HCT116 (cell line): ENCODE results near the gene PNLIPRP3. TPM values are rescaled to one million over a fixed set of nuclear protein-coding genes. Genes with fewer than 3 reads are reported as not detected.

Experiments used
- ATAC-seq: fragments of 200-7000 bp; cut with Tn5 transposase; 2 replicates; pipeline ENCODE4 v1.9.1; 2020; ENCODE audit warnings: mild to moderate bottlenecking, moderate library complexity
- BruUV-seq: library from RNA; stranded (reverse); fragments of 400-500 nt; replicated peaks from 2 replicates; lab custom pipeline; 2021; lab: Mats Ljungman, UMichigan
- CTCF ChIA-PET: fragments of 300-600 bp; sonication (Branson Sonifier 250); formaldehyde crosslinking; loops from one replicate; lab custom pipeline; 2021; ENCODE audit warnings: antibody characterized with exemption; lab: Charles Lee
- POLR2A ChIA-PET: fragments of 300-600, 350-600 bp; sonication (Branson Sonifier 250); formaldehyde crosslinking; loops from one replicate; lab custom pipeline; 2021; ENCODE audit warnings: antibody characterized with exemption; lab: Charles Lee
- RAD21 ChIA-PET, 2 experiments: fragments of 300-600 bp; sonication (Branson Sonifier 250); formaldehyde crosslinking; loops; one replicate each; lab custom pipeline; 2023; ENCODE audit warnings: low total read pairs in 2 of 2; ENCODE audit not compliant: uncharacterized antibody in 2 of 2, unreplicated experiment in 2 of 2, low non-redundant PET in 1 of 2; lab: Charles Lee
- DNase-seq: peaks from one replicate; pipeline ENCODE4 v3.0.0-alpha.2; 2010; ENCODE audit warnings: low read depth, low spot score
- H2AFZ ChIP-seq: fragments of 200-600 bp; shearing (Covaris generic), sonication (generic); 2 replicates; pipeline ENCODE4 v1.6.1; 2017; ENCODE audit warnings: low read depth, mixed run types, mixed read lengths, antibody characterized with exemption, low read length; ENCODE audit not compliant: poor library complexity, severe bottlenecking
- H3K27ac ChIP-seq: 2 replicates; pipeline ENCODE4 v1.5.1; 2012; ENCODE audit warnings: low read depth, low read length
- H3K27me3 ChIP-seq: fragments of 200-600 bp; sonication (generic); 2 replicates; pipeline ENCODE4 v1.6.1; 2016; ENCODE audit warnings: mixed run types, low read length, mixed read lengths; ENCODE audit not compliant: insufficient read depth
- H3K36me3 ChIP-seq, 2 experiments: fragments of 200-500 bp in 1 of 2; fragments of 200-600 bp in 1 of 2; sonication (Bioruptor generic) in 1 of 2; sonication (generic) in 1 of 2; 2 replicates each; pipeline versions ENCODE4 v1.5.1 to v1.6.1; 2014 to 2016; ENCODE audit warnings: low read length in 2 of 2, inconsistent platforms in 1 of 2, mixed read lengths in 1 of 2, mixed run types in 1 of 2; ENCODE audit not compliant: insufficient read depth in 2 of 2, control insufficient read depth in 1 of 2
- H3K4me1 ChIP-seq, 2 experiments: fragments of 200-600 bp in 1 of 2; sonication (generic) in 1 of 2; 2 replicates each; pipeline versions ENCODE4 v1.5.1 to v1.6.1; 2012 to 2017; ENCODE audit warnings: low read length in 2 of 2, inconsistent platforms in 1 of 2, mild to moderate bottlenecking in 1 of 2, mixed read lengths in 1 of 2, mixed run types in 1 of 2, moderate library complexity in 1 of 2; ENCODE audit not compliant: insufficient read depth in 2 of 2, control insufficient read depth in 1 of 2
- H3K4me2 ChIP-seq: fragments of 200-600 bp; sonication (generic); 2 replicates; pipeline ENCODE4 v1.6.1; 2017; ENCODE audit warnings: mixed run types, low read length, mixed read lengths
- H3K4me3 ChIP-seq, 2 experiments: fragments of 200-600 bp in 1 of 2; sonication (generic) in 1 of 2; replicated peaks in 1 of 2; 2 replicates each; pipeline ENCODE4 v1.5.1; 2011 to 2016; ENCODE audit warnings: low read length in 2 of 2, control low read depth in 1 of 2, low read depth in 1 of 2, mild to moderate bottlenecking in 1 of 2, mixed read lengths in 1 of 2, mixed run types in 1 of 2
- H3K79me2 ChIP-seq: fragments of 200-600 bp; sonication (generic); 2 replicates; pipeline ENCODE4 v1.6.1; 2017; ENCODE audit warnings: mild to moderate bottlenecking, mixed run types, low read length, moderate library complexity, mixed read lengths; ENCODE audit not compliant: insufficient read depth
- H3K9ac ChIP-seq: fragments of 200-600 bp; sonication (generic); 2 replicates; pipeline ENCODE4 v1.6.1; 2016; ENCODE audit warnings: low read length, mixed read lengths
- H3K9me2 ChIP-seq: fragments of 200-600 bp; sonication (generic), shearing (Covaris generic); 2 replicates; pipeline ENCODE4 v1.6.1; 2017; ENCODE audit warnings: mixed run types, mild to moderate bottlenecking, moderate library complexity; ENCODE audit not compliant: insufficient read depth
- H3K9me3 ChIP-seq, 2 experiments: fragments of 200-500 bp in 1 of 2; fragments of 200-600 bp in 1 of 2; sonication (Bioruptor generic) in 1 of 2; sonication (generic) in 1 of 2; 2 replicates each; pipeline ENCODE4 v1.6.1; 2014 to 2017; ENCODE audit warnings: low read length in 2 of 2, mixed read lengths in 2 of 2, inconsistent platforms in 1 of 2, low read depth in 1 of 2, mild to moderate bottlenecking in 1 of 2, mixed run types in 1 of 2, moderate library complexity in 1 of 2; ENCODE audit not compliant: control insufficient read depth in 1 of 2, insufficient read depth in 1 of 2
- H4K20me1 ChIP-seq: fragments of 200-600 bp; sonication (generic), shearing (Covaris generic); 2 replicates; pipeline ENCODE4 v1.6.1; 2017; ENCODE audit warnings: mixed run types, mild to moderate bottlenecking, moderate library complexity; ENCODE audit not compliant: insufficient read depth
- ATF3 ChIP-seq: IDR thresholded peaks from 2 replicates; pipeline ENCODE4 v1.6.1; 2012
- CBX3 ChIP-seq: IDR thresholded peaks from 2 replicates; pipeline ENCODE4 v1.6.1; 2012; ENCODE audit warnings: low read depth
- CTCF ChIP-seq, 3 experiments: fragments of 200-600 bp in 1 of 3; sonication (generic) in 1 of 3; IDR thresholded peaks in 2 of 3; conservative IDR thresholded peaks in 1 of 3; 2 replicates each; pipeline ENCODE4 v1.5.1; 2012 to 2017; ENCODE audit warnings: low read depth in 2 of 3, low read length in 2 of 3, antibody characterized with exemption in 1 of 3, borderline replicate concordance in 1 of 3, control low read depth in 1 of 3, mild to moderate bottlenecking in 1 of 3, mixed read lengths in 1 of 3, mixed run types in 1 of 3, moderate library complexity in 1 of 3; ENCODE audit not compliant: insufficient read depth in 1 of 3
- EGR1 ChIP-seq: IDR thresholded peaks from 2 replicates; pipeline ENCODE4 v1.6.1; 2012; ENCODE audit warnings: low read depth
- ELF1 ChIP-seq: IDR thresholded peaks from 2 replicates; pipeline ENCODE4 v1.6.1; 2012; ENCODE audit warnings: low read depth, borderline replicate concordance
- EZH2 ChIP-seq: fragments of 200-600 bp; sonication (generic); IDR thresholded peaks from 2 replicates; pipeline ENCODE4 v1.6.1; 2017; ENCODE audit warnings: antibody characterized with exemption, mixed run types
- FOSL1 ChIP-seq: IDR thresholded peaks from 2 replicates; pipeline ENCODE4 v1.6.1; 2012; ENCODE audit warnings: low read depth
- POLR2AphosphoS5 ChIP-seq: IDR thresholded peaks from 2 replicates; pipeline ENCODE4 v1.6.1; 2011; ENCODE audit warnings: mild to moderate bottlenecking, low read depth, low read length, moderate library complexity
- RAD21 ChIP-seq: IDR thresholded peaks from 2 replicates; pipeline ENCODE4 v1.6.1; 2012; ENCODE audit warnings: low read depth, mild to moderate bottlenecking
- SIN3A ChIP-seq: IDR thresholded peaks from 2 replicates; pipeline ENCODE4 v1.6.1; 2012; ENCODE audit warnings: low read depth
- SP1 ChIP-seq: IDR thresholded peaks from 2 replicates; pipeline ENCODE4 v1.6.1; 2012; ENCODE audit warnings: low read depth
- SRF ChIP-seq: IDR thresholded peaks from 2 replicates; pipeline ENCODE4 v1.6.1; 2012; ENCODE audit warnings: low read depth
- TCF7L2 ChIP-seq: IDR thresholded peaks from 2 replicates; pipeline ENCODE4 v1.7.0; 2011; ENCODE audit warnings: borderline replicate concordance, inconsistent platforms; ENCODE audit not compliant: insufficient read depth, insufficient read length; ENCODE audit errors: extremely low read depth
- YY1 ChIP-seq: IDR thresholded peaks from 2 replicates; pipeline ENCODE4 v1.6.1; 2011; ENCODE audit warnings: low read length, low read depth, moderate library complexity, mild to moderate bottlenecking; ENCODE audit not compliant: insufficient replicate concordance; ENCODE audit errors: extremely low read depth
- ZBTB33 ChIP-seq: IDR thresholded peaks from 2 replicates; pipeline ENCODE4 v1.6.1; 2011; ENCODE audit warnings: mild to moderate bottlenecking, low read length, moderate library complexity; ENCODE audit not compliant: insufficient replicate concordance; ENCODE audit errors: extremely low read depth
- ZNF274 ChIP-seq: fragments of 200-500 bp; sonication (Bioruptor generic); IDR thresholded peaks from 2 replicates; pipeline ENCODE4 v1.6.1; 2014; ENCODE audit warnings: mild to moderate bottlenecking, low read depth, low read length, inconsistent platforms
- intact Hi-C: fragments of 100-400 bp; cut with micrococcal nuclease; formaldehyde crosslinking; loops from 2 replicates; pipeline ENCODE4 v1.10.0; 2022
- total RNA-seq: library from RNA; stranded (reverse); gene quantifications from one replicate; pipeline ENCODE4 v1.2.1, GENCODE V29; 2021; ENCODE audit not compliant: unreplicated experiment

Gene PNLIPRP3
- total RNA-seq, 1 experiment from 2014 or later: not detected

GRCh38 chr10:116450861-116451260 lies 23.2 kb downstream of the PNLIPRP3 start:
- no peak overlapping the region for H2AFZ ChIP-seq
- POLR2A ChIA-PET: no interaction called here
- intact Hi-C loops: no loop called here
- no peak overlapping the region for H3K4me3 ChIP-seq
- TF ChIP-seq FOSL1: no peak
- no peak for TF ChIP-seq YY1
- DNase-seq (no peak), ATAC-seq (no peak)
- H3K4me1 ChIP-seq: no peaks in the 10 kb centered on the region
- H3K4me2 ChIP-seq: no peak overlapping the region
- RAD21 ChIA-PET: no interaction called here
- H3K9me3 ChIP-seq: no peaks in the 10 kb centered on the region
- CTCF ChIA-PET: interaction anchor here (0.6 to 1.6 kb wide), 3 partner anchors 13 to 724 kb away, joined by 3 to 4 read pairs (median 3); no protein-coding TSS in a partner anchor
- no peaks in the 10 kb centered on the region for H3K9me2 ChIP-seq
- H3K79me2 ChIP-seq: no peaks in the 10 kb centered on the region
- no TSS peak for BruUV-seq
- H3K27ac ChIP-seq: no peak overlapping the region
- H4K20me1 ChIP-seq: no peaks in the 10 kb centered on the region
- H3K9ac ChIP-seq: no peak overlapping the region
- H3K27me3 ChIP-seq: peaks cover 47% of the 10 kb centered on the region
- H3K36me3 ChIP-seq: no peaks in the 10 kb centered on the region

GRCh38 chr10:116451711-116452337 lies 24.2 kb downstream of the PNLIPRP3 start:
- Histone ChIP-seq H3K4me3 (no peak overlapping the region), H3K4me1 (no peaks in the 10 kb centered on the region), H3K27ac (no peak overlapping the region), H3K9me2 (no peaks in the 10 kb centered on the region), H4K20me1 (no peaks in the 10 kb centered on the region), H3K9ac (no peak overlapping the region), H3K27me3 (peaks cover 47% of the 10 kb centered on the region), H3K9me3 (no peaks in the 10 kb centered on the region), H2AFZ (no peak overlapping the region), H3K36me3 (no peaks in the 10 kb centered on the region), H3K79me2 (no peaks in the 10 kb centered on the region), H3K4me2 (no peak overlapping the region)
- ChIA-PET RAD21 (no interaction called here), POLR2A (no interaction called here), CTCF (no interaction called here)
- no peak for ATAC-seq
- intact Hi-C loops: no loop called here
- no TSS peak for BruUV-seq
- no peak for DNase-seq
- TF ChIP-seq ZBTB33 (no peak), SP1 (no peak), ZNF274 (no peak), POLR2AphosphoS5 (no peak), YY1 (no peak), EGR1 (no peak), ELF1 (no peak), RAD21 (no peak), CTCF (IDR thresholded peaks at IDR 0.05 in 2 of 3, conservative IDR thresholded peaks at IDR 0.05 in 1 of 3; ENCODE audit: borderline replicate concordance in 1 of 3, insufficient read depth in 1 of 3, low read depth in 2 of 3, low read length in 2 of 3) (no peak), SIN3A (no peak), SRF (no peak), EZH2 (no peak), ATF3 (no peak), FOSL1 (no peak), TCF7L2 (no peak), CBX3 (no peak)
